Esophagus squamous epithelium (tissue), 5 donors: Measurements from ENCODE around the gene ASTN2. TPM values are rescaled to one million over a fixed set of nuclear protein-coding genes. Genes with fewer than 3 reads are reported as not detected.

Experiments used
- DNase-seq: peaks from one replicate; lab custom pipeline; 2025; lab: John Stamatoyannopoulos, UW
- H3K27ac ChIP-seq, 4 donors: fragments of 200-600 bp; sonication (generic); one replicate each; pipeline ENCODE4 v1.5.1; 2016 to 2019; ENCODE audit warnings: mild to moderate bottlenecking in 1 of 4
- H3K27me3 ChIP-seq, 4 donors: fragments of 200-600 bp; sonication (generic); 1 replicate in 3 of 4; 2 replicates in 1 of 4; pipeline versions ENCODE4 v1.5.1 to v1.6.0; 2017 to 2021; ENCODE audit warnings: antibody characterized with exemption in 1 of 4
- H3K36me3 ChIP-seq, 3 donors: fragments of 200-600 bp; sonication (generic); one replicate each; pipeline ENCODE4 v1.5.1; 2016 to 2019
- H3K4me1 ChIP-seq, 3 donors: fragments of 200-600 bp; sonication (generic); one replicate each; pipeline ENCODE4 v1.5.1; 2017 to 2019
- H3K4me3 ChIP-seq, 4 donors: fragments of 200-600 bp; sonication (generic); 1 replicate in 3 of 4; 2 replicates in 1 of 4; pipeline ENCODE4 v1.5.1; 2016 to 2019; ENCODE audit warnings: mild to moderate bottlenecking in 2 of 4, moderate library complexity in 1 of 4
- H3K9me3 ChIP-seq, 3 donors: fragments of 200-600 bp; sonication (generic); one replicate each; pipeline ENCODE4 v1.5.1; 2016 to 2019
- CTCF ChIP-seq, 6 experiments: fragments of 450-650 bp in 4 of 6; fragments of 200-600 bp in 2 of 6; sonication (generic) in 2 of 6; IDR thresholded peaks; one replicate each; pipeline ENCODE4 v1.5.1; 2016 to 2019; ENCODE audit warnings: antibody characterized with exemption in 6 of 6, mild to moderate bottlenecking in 4 of 6, moderate library complexity in 4 of 6
- POLR2A ChIP-seq, 4 donors: fragments of 450-650 bp; IDR thresholded peaks; one replicate each; pipeline ENCODE4 v1.6.1; 2017; ENCODE audit warnings: antibody characterized with exemption in 4 of 4, mild to moderate bottlenecking in 4 of 4, moderate library complexity in 3 of 4
- WGBS, 2 donors: methylation state at CpG; one replicate each; pipeline ENCODE4 v1.1.5; 2018; 5-methylcytosine and 5-hydroxymethylcytosine counted together
- intact Hi-C: fragments of 100-400 bp; cut with DNase I; formaldehyde crosslinking; loops from one replicate; pipeline ENCODE4 v1.15.0; 2022
- total RNA-seq, 4 donors: library from RNA; depleted of rRNA; stranded (reverse); fragments of >200 nt; gene quantifications; one replicate each; pipeline ENCODE4 v1.1.0, GENCODE V29; 2016
- donor health status: DM: yes; HTN: yes; CAD: no.

Gene ASTN2
- total RNA-seq, 4 donors from 2014 or later: 0.13 to 1.9 (median 0.27) TPM; not detected in 1

GRCh38 chr9:117080765-117081390 is 334.0 kb downstream of the ASTN2 start:
- 60 to 68% methylated on average over 2 of the region's 2 CpGs for WGBS, 2 donors
- Histone ChIP-seq H3K27ac (no peak overlapping the region), H3K4me3 (no peak overlapping the region), H3K9me3 (no peaks in the 10 kb centered on the region), H3K36me3 (no peaks in the 10 kb centered on the region), H3K27me3 (no peaks in the 10 kb centered on the region), H3K4me1 (no peaks in the 10 kb centered on the region)
- no peak for TF ChIP-seq POLR2A (IDR thresholded peaks at IDR 0.05)
- intact Hi-C loops: no loop called here
- DNase-seq: no peak

GRCh38 chr9:117076571-117077290 is 338.1 kb downstream of the ASTN2 start:
- Histone ChIP-seq H3K4me1 (peaks cover 0 to 8% (median 0%) of the 10 kb centered on the region in 3 donors), H3K9me3 (no peaks in the 10 kb centered on the region), H3K36me3 (no peaks in the 10 kb centered on the region), H3K27ac (no peak overlapping the region), H3K4me3 (no peak overlapping the region), H3K27me3 (no peaks in the 10 kb centered on the region)
- intact Hi-C loops: no loop called here
- TF ChIP-seq POLR2A (IDR thresholded peaks at IDR 0.05) (no peak), CTCF (IDR thresholded peaks at IDR 0.05) (no peak)
- 75 to 84% methylated on average over 8 of the region's 8 CpGs for WGBS, 2 donors
- no peak for DNase-seq

GRCh38 chr9:117075636-117076035 is 339.2 kb downstream of the ASTN2 start:
- TF ChIP-seq POLR2A (IDR thresholded peaks at IDR 0.05) (no peak), CTCF (IDR thresholded peaks at IDR 0.05) (no peak)
- no peaks in the 10 kb centered on the region for H3K36me3 ChIP-seq
- no peak overlapping the region for H3K4me3 ChIP-seq
- intact Hi-C loops: no loop called here
- H3K9me3 ChIP-seq: no peaks in the 10 kb centered on the region
- H3K27me3 ChIP-seq: no peaks in the 10 kb centered on the region
- H3K4me1 ChIP-seq: peaks cover 0 to 8% (median 0%) of the 10 kb centered on the region in 3 donors
- H3K27ac ChIP-seq: no peak overlapping the region
- no peak for DNase-seq

- Histone ChIP-seq H3K36me3 (no peaks in the 10 kb centered on the region), H3K27ac (no peak overlapping the region), H3K4me3 (no peak overlapping the region), H3K9me3 (no peaks in the 10 kb centered on the region), H3K4me1 (peaks cover 0 to 8% (median 0%) of the 10 kb centered on the region in 3 donors), H3K27me3 (no peaks in the 10 kb centered on the region)
- TF ChIP-seq CTCF (IDR thresholded peaks at IDR 0.05) (no peak), POLR2A (IDR thresholded peaks at IDR 0.05) (no peak)
- DNase-seq: no peak
- intact Hi-C loops: no loop called here
- WGBS, 2 donors: 56 to 61% methylated on average over 4 of the region's 7 CpGs
Measured at GRCh38 chr9:117074784-117075520, 339.9 kb downstream of the ASTN2 start.

- intact Hi-C loops: no loop called here
- Histone ChIP-seq H3K9me3 (no peaks in the 10 kb centered on the region), H3K4me3 (no peak overlapping the region), H3K27me3 (no peaks in the 10 kb centered on the region), H3K27ac (no peak overlapping the region), H3K4me1 (peaks cover 0 to 8% (median 0%) of the 10 kb centered on the region in 3 donors), H3K36me3 (no peaks in the 10 kb centered on the region)
- 77 to 80% methylated on average over 3 of the region's 3 CpGs for WGBS, 2 donors
- TF ChIP-seq POLR2A (IDR thresholded peaks at IDR 0.05): no peak
- TF ChIP-seq CTCF (IDR thresholded peaks at IDR 0.05): no peak
- DNase-seq: no peak
Measured at GRCh38 chr9:117074342-117074662, 340.6 kb downstream of the ASTN2 start.
